GM19397 (cell line): ENCODE measurements around the gene NPY4R2.
"Not testable (repeated sequence)": the region's sequence is repeated elsewhere in the genome, so short reads cannot be mapped to it uniquely, and the experiment has no call there.

Experiments
- ATAC-seq: cut with Tn5 transposase; IDR thresholded peaks from one replicate; pipeline ENCODE4 v1.9.1; 2021; ENCODE audit warnings: mild to moderate bottlenecking, moderate library complexity; ENCODE audit not compliant: unreplicated experiment

Gene NPY4R2, protein sequence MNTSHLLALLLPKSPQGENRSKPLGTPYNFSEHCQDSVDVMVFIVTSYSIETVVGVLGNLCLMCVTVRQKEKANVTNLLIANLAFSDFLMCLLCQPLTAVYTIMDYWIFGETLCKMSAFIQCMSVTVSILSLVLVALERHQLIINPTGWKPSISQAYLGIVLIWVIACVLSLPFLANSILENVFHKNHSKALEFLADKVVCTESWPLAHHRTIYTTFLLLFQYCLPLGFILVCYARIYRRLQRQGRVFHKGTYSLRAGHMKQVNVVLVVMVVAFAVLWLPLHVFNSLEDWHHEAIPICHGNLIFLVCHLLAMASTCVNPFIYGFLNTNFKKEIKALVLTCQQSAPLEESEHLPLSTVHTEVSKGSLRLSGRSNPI

DNA sequence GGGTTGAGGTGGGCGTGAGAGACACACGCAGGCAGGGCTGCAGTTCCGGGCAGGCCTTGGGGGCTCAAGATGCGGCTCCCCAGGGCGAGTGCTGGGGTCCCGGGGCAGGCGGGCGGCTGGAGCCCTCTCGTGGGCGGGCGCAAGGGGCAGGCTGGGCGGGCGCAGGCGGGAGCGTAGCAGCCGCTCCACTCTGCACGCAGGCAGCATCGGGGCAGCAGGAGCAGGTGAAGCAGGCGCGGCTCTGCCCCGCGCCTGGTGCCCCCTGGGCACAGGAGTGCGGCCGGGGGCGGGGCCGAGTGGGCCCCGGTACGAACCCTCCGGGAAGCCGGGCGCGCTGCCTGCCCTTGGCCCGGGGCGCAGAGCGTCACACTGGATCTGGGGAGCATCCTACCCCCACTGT is at the start of gene NPY4R2:
Gene NPY4R2, plus strand, starts transcription at position 188 of the 400 bp plus-strand sequence. CDS start 3,326 bp downstream, outside the sequence.
- not testable (repeated sequence) for ATAC-seq

DNA sequence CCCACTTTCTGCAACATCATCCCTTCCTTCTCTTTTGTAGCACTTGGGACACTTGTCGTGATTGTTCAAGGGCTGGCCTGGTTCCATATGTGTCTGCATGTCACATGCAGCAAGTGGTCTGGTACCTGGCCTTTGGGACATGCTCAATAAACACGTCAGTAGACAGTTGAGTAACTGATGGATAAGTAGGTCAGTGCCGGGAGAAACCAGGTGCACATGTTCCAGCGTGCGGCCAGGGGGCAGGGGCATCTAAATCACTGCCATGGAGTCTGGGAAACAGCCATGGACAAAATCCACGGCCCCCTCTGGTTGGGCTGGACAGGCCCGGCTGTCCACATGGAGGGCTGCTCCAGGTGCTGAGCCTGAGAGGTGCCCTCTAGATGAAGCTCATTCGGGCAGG is 47.6 kb upstream of the NPY4R2 start:
- not testable (repeated sequence) for ATAC-seq

DNA sequence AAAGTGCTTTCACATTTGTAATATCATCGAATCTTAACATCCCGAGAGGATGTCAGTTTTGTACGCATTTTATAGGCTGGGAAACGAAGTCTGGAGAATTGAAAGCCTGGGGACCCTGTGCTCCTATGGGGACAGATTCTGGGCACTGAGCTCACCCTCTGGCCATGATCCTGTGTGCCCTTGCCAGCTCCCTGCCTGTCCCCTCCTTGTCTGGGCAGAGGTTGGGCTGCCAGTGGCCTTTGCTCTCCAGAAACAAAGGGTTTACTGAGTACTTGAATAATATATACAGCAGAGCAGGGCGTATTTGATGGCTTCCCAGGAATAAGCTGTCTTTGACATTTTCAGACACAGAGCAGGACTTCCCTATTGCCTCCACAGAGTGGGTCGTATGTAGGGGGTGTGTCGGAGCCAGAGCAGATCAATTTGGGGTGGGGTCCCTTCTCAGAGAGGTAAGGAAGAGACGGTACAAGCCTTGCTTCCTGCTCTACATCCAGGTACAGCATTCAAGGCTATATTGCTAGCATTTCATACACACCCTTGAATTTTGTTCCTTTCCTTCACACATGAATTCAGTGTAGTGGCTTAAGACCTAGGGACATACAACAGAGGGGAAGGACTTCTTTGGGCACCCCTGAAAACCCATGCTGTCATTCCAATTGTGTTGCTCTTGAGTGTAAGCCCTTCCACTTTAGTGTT is 46.8 kb upstream of the NPY4R2 start:
- ATAC-seq, result not testable (repeated sequence)

DNA sequence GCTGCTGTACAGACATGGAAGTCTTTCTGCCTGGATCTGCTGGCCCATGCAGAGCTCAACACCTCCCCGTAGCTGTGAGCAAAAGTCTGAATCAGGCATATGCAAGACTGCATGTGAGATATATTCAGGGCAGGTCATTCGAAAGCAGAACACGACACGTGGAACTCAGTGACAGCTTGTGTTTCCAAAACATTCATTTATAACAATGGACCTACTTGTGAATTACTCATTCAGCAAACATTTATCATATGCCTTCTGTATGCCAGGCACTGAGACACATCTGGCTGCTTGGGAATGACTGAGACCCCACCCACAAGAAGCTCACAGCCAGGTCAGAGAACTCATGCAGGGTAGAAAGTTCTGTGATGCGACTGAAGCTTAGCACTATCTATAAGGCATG is 46.2 kb upstream of the NPY4R2 start:
- ATAC-seq, result not testable (repeated sequence)

DNA sequence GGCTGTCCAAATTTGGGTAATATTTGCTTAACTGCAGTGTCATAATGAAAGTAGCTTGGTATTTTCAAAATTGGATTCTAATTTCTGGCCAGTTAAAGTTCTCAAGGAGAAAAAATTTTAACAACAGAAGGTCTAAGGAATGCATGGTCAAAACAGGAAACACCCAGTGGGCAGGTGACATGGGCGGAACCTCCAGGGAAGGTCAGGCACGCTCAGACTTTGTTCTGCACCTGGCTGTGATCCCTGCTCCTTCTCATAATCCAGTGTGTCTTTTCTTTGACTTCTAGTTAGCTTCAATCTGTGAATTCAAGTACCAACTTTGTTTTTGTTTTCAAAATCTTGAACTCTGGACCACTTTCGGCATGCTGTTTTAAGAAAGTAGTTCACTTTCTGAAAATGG is 34.2 kb upstream of the NPY4R2 start:
- ATAC-seq, result not testable (repeated sequence)

DNA sequence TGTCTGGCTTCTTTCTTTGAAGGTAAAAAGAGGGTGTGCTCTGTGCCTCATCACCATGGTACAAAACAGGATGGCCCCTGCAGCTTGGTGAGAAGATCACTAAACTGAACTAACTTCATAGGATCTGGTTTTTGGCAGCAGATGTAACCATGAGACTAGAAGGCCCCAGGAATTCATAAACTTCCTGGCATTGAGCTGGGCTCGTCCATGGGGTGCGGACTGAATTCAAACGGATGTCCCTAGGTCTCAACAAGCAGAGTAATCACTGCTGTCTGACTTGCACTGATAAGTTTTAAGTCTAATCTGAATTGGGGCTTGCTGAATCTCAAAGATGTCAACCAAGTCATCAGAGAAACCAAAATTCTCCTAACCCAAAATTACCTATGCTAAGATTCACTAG is 33.5 kb upstream of the NPY4R2 start:
- ATAC-seq, result not testable (repeated sequence)

DNA sequence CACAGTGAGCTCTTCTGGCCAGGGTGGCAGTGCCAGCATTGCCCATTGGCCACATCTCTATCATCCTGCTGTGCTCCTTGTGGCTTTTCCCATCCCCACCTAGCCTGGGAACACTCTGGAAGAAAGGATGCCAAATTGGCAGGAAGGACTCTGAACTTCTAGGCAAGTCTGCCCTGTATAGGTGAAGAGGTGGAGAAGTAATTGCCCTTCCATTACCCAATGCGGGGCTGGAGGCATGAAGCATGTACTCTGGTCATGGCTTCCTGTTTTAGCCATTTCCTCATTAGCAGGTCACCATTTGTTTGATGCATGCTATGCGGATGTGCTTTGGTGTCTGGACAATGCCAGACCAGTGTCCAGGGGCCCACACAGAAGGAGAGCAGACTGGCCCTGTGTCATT is 32.1 kb upstream of the NPY4R2 start:
- not testable (repeated sequence) for ATAC-seq

DNA sequence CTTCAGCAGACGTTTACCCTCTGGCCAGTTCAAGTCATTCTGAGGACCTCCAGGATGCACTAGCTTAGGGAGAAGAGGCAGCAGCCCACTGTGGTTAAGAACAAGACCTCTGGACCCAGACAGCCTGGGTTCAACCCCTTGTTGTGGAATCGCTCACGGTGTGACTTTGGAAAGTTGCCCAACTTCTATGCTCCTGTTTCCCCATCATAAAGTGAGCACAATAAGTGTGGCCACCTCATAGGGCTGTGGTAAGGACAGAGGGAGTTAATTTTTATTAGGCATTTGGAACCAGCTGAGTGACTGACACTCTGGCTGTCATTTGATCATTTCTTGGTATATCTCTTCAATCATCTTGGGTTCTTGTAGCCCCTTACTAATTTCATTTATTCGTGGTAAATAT is 31.6 kb upstream of the NPY4R2 start:
- not testable (repeated sequence) for ATAC-seq

DNA sequence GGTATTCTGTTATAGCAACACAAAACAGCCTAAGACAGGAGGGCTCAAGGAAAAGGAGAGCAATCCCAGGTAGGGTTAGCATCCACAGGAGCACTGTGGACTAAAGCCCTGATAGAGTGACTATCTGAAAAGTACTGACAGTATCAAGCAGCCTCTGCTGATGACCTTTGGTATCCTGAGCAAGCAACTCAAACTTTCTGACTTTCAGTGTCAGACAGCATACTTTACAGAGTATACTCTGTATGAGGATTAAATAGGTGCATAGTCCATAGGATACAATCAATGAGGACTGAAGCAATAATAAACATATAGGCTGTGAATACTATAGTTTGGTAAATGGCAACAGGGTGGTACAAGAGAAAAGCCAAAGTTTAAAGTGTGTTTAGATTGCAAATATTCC is 27.7 kb upstream of the NPY4R2 start:
- not testable (repeated sequence) for ATAC-seq

DNA sequence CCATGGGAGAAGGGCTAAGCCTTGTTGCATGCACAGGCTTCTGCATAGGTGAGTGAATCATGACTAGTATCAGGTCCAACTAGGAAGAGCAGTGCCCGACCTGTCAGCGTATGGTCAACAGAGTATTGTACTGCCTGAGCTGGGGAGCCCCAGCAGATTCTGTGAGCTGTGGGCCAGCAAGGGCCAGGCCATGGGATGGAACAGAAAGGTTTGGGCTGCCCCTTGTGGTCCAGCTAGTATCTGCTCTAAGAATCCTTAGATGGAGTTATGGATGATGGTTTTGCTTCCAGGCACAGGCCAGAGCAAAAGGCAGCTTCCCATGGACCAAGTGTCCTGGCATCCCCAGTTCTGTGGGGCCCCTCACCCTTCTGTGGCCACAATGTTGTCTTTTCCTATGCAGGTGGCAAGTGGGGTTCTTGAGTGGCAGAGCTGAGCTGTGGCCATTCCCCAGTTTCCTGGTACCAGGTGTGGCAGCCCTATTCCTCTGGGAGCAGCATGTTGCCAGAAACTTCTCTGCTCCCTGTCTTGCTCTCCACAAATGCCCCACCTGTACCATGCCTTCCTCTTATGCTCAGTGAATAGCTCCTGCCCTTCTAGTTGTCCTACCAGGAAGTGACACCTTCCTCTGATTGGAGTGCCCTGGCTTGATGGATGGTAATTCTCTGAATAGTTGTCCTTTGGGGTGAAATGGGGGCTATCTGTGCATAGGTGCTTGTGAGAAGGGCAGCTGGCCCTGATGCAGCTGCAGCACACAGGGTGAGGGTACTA is 25.8 kb upstream of the NPY4R2 start:
- ATAC-seq, result not testable (repeated sequence)

DNA sequence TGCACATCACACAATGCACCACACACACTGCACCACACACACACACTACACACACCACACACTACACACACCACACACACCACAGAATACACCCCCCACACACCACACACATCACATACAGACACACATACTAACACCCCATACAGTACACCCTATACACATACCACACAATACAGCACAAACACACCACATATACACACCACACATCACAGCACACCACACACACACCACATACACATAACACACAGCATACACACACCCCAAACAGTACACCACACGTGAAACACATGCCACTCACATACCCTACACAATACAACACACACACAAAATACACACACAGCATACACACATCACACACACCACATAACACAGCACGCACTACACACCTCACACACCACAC is 23.9 kb upstream of the NPY4R2 start:
- not testable (repeated sequence) for ATAC-seq

DNA sequence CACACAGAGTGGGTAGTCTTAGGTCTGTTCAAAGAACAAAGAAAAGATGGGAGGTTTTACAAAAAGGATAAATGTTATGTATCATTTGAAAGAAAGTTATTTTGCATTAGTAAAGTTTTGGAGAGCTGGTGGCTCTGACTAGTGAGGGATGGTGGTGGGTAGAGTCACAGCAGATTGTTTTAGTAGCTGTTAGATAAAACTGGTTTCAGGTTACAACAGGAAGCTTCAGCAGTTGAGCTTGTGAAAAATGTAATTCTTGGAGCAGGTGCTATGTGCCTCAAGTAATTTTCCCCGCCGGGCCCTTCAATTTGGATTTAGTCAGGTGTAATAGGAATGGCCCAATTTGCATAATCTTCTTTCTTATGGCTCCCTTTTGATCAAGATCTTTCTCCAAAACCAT is 20.6 kb upstream of the NPY4R2 start:
- ATAC-seq, result not testable (repeated sequence)

DNA sequence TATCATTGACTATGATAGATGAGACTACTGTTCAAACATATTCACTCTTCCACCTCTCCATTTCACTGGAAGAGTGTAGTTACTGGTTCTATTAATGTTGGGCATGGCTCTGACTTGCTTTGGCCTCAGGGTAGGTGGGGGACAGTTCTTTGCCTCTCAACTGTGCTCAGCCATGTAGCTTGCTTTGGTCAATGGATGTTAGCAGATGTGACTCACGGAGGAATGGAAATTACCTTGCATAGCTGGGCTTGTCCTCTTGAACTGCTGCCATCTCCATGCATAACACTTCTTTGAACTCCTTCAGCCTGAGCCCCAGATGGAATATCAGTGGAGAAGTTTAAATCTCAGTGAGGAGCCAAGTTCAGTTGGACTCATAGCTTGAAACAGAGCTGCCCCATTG is 9.1 kb upstream of the NPY4R2 start:
- ATAC-seq, result not testable (repeated sequence)

DNA sequence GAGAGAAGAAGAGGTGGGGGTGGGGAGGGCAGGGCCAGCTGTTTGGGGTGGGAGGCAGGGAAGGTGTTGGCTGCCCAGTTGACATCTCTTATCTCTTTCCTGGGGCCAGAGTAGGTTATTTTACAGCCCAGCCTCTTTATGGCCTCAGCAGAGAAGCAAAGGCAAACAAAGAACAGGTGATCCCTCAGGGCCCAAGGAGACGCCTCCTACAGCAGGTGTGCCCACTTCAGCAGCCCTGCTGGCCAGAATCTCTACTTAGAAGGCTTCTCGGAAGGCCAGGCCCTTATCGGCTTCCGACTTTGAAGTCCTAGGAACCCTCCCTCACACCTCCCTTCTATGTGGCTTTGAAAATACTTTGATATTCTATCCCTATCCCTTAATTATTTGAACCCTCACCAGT is 8.0 kb upstream of the NPY4R2 start:
- ATAC-seq, result not testable (repeated sequence)

DNA sequence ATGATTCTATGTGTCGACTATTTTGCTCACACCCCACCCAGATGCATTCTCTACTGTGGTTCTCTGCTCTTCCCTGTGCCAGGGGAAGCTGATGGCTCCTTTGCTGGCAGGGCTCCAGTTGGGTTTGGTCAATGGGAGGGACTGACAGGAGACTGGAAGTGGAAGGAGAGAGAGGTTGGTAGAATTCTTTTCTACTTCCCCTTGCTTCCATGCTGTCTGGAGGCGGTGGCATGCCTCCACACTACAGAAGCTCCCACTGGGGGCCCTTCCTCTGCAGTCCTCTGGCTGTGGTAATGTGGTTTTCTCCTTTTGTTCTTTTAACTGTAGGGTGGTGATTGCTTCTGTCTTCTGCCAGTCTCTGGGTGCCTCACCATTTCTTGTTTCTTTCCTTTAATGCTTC is 4.4 kb upstream of the NPY4R2 start:
- not testable (repeated sequence) for ATAC-seq

DNA sequence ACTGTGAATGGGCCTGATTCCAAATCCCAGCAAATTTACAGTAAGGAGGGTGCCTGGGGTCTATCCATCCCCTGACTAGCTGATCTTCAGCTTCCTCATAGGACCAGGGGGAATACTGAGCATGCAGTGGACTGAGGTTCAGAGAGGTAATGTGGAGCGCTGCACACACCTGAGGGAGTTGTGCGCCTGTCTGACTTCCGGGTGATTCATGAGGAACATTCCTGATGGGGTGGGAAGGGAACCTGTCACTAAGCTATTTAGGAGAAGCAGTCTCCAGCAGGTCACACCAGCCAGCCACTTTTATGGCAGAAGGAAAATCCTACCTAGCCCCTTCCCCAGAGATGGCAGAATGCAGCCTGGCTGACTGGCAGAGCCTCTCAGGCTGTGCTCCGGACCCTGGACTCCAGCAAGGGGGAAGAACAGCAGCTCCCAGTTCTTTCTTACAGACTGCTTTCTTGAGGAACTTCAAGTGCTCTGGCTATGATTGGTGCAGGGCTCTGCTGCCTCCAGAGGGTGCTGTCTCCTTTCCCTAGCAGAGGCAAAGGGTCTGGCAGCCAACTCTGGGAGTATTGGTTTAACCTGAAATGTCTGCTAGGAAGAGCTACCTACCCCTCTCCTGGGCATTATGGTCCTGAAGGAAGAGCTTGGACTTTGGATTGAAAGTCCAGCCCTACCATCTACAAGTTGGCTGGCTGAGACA is 2.5 kb upstream of the NPY4R2 start:
- not testable (repeated sequence) for ATAC-seq

DNA sequence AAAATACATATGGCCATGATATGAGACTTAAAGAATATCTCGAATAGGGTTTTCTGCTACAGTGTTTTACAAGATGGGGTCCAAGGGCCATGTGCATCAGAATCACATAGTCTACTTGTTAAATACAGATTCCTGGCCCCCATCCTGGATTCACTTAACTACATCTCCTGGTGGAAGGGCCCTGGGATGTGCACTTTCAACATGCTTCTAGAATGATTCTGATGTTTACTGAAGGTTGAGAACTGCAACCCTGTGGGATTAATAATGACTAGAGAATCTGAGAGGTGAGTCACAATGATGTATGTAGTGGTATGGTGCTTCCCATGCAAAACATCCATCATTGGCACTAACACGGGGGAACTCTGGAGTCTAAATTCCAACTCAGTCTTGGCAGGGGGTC is 2.1 kb downstream of the NPY4R2 start:
- ATAC-seq, result not testable (repeated sequence)

DNA sequence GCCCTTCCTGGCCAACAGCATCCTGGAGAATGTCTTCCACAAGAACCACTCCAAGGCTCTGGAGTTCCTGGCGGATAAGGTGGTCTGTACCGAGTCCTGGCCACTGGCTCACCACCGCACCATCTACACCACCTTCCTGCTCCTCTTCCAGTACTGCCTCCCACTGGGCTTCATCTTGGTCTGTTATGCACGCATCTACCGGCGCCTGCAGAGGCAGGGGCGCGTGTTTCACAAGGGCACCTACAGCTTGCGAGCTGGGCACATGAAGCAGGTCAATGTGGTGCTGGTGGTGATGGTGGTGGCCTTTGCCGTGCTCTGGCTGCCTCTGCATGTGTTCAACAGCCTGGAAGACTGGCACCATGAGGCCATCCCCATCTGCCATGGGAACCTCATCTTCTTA is 4.0 kb downstream of the NPY4R2 start:
- ATAC-seq, result not testable (repeated sequence)

DNA sequence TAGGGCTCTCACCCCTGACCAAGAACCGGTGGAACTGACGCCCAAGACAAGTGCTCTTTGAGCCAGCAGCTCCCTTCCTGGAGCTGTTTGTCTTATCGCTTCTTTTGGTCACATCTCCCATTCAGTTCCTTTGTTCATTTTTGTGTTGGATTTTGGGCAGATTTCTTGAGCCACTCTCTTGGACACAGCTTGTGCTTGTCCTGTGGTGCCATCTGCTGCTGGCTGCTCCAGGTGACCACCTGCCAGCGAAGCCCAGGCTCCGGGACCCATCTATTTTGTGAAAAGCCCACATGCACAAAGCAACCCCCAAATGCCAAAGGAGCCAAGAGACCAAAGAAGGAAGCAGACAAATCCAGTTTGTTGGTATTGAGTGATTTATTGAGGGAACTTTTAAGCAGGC is 6.2 kb downstream of the NPY4R2 start:
- not testable (repeated sequence) for ATAC-seq

DNA sequence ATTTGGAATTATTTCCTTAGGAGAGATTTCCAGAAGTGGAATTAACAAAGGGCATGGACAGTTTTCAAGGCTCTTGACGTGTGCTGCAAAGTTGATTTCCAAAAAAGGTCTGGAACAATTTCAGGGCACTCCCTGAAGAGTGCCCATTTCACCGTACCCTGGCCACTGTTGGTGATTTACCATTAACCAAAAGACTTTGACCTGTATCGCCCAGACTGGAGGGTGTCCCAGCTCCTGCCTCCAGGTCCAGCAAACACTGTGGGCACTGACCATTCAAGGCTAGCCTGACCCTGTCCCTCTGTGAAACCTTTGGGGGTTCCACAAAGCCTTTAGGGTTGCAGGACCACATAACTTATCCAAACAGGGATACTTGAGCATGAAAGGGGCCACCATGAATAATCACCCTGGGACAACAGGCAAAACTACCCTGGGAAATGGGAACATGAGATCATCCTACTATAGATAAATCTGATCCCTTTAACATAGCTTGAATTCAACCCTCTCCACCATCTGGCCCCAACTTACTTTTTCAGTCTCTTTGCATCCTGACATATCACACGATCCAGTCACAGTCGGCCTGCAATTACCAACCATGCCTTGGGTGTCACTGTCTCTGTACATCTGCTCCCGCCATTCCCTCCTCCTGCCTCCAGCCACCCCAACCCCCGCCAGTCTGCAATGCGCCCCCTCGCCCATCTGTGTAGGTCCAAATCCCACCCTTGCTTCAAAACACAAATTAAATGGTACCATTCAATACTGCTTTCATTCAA is 8.9 kb downstream of the NPY4R2 start:
- not testable (repeated sequence) for ATAC-seq
